ENCODE measurements around the gene PRICKLE2.
A peak's percentile ranks its signal among the peaks of the same experiment; 100 is the strongest.

Gene PRICKLE2

GRCh38 chr3:64152676-64153466, 72.4 kb downstream of the PRICKLE2 start:
- DNase-seq, result no peak

GRCh38 chr3:64152086-64152485, 73.2 kb downstream of the PRICKLE2 start:
- DNase-seq, result no peak

- no peak for DNase-seq
Measured at GRCh38 chr3:64151342-64151871, 73.9 kb downstream of the PRICKLE2 start.

GRCh38 chr3:64150623-64151207, 74.6 kb downstream of the PRICKLE2 start:
- no peak for DNase-seq

GRCh38 chr3:64149886-64150285, 75.4 kb downstream of the PRICKLE2 start:
- DNase-seq, result no peak

- no peak for DNase-seq
Measured at GRCh38 chr3:64148955-64149653, 76.2 kb downstream of the PRICKLE2 start.

GRCh38 chr3:64147211-64147610, 78.1 kb downstream of the PRICKLE2 start:
- DNase-seq, result no peak

- DNase-seq, result no peak
Measured at GRCh38 chr3:64145438-64145837, 79.8 kb downstream of the PRICKLE2 start.

GRCh38 chr3:64144241-64144900, 80.9 kb downstream of the PRICKLE2 start:
- no peak for DNase-seq

GRCh38 chr3:64143409-64144130, 81.7 kb downstream of the PRICKLE2 start:
- peak; percentile 41 for DNase-seq

GRCh38 chr3:64141476-64141875, 83.8 kb downstream of the PRICKLE2 start:
- no peak for DNase-seq

- no peak for DNase-seq
Measured at GRCh38 chr3:64140651-64141050, 84.6 kb downstream of the PRICKLE2 start.

- no peak for DNase-seq
Measured at GRCh38 chr3:64138656-64139375, 86.5 kb downstream of the PRICKLE2 start.

- no peak for DNase-seq
Measured at GRCh38 chr3:64138046-64138445, 87.2 kb downstream of the PRICKLE2 start.

GRCh38 chr3:64134882-64135281, 90.4 kb downstream of the PRICKLE2 start:
- no peak for DNase-seq

GRCh38 chr3:64133987-64134386, 91.3 kb downstream of the PRICKLE2 start:
- no peak for DNase-seq

- DNase-seq, result no peak
Measured at GRCh38 chr3:64133272-64133671, 92.0 kb downstream of the PRICKLE2 start.

GRCh38 chr3:64131725-64132469, 93.4 kb downstream of the PRICKLE2 start:
- no peak for DNase-seq

GRCh38 chr3:64130436-64130835, 94.8 kb downstream of the PRICKLE2 start:
- no peak for DNase-seq

- no peak for DNase-seq
Measured at GRCh38 chr3:64129581-64129980, 95.7 kb downstream of the PRICKLE2 start.

- no peak for DNase-seq
Measured at GRCh38 chr3:64129106-64129505, 96.2 kb downstream of the PRICKLE2 start.
